CD4-positive, alpha-beta T cell (primary cell): Measurements from ENCODE around the gene UCHL5. TPM values are rescaled to one million over a fixed set of nuclear protein-coding genes. Genes with fewer than 3 reads are reported as not detected.
A peak's percentile ranks its signal among the peaks of the same experiment; 100 is the strongest.

Experiments
- ATAC-seq: fragments of 200-7000 bp; cut with Tn5 transposase; one replicate; pipeline ENCODE4 v1.10.0; 2022; ENCODE audit warnings: mild to moderate bottlenecking; ENCODE audit not compliant: poor library complexity
- CTCF ChIA-PET: fragments of 350-600 bp; sonication (Branson Sonifier 250); formaldehyde crosslinking; loops from one replicate; lab custom pipeline; 2021; ENCODE audit warnings: antibody characterized with exemption, inconsistent platforms; lab: Charles Lee
- POLR2A ChIA-PET: fragments of 350-600 bp; sonication (Branson Sonifier 250); formaldehyde crosslinking; loops from one replicate; lab custom pipeline; 2021; ENCODE audit warnings: antibody characterized with exemption, inconsistent platforms; lab: Charles Lee
- DNase-seq, 14 experiments: peaks; one replicate each; pipeline ENCODE4 v3.0.0-alpha.2; 2013 to 2020; ENCODE audit warnings: mixed read lengths in 2 of 14
- H3K27ac ChIP-seq, 2 donors: one replicate each; pipeline versions ENCODE4 v1.5.1 to v1.7.0; 2013; ENCODE audit warnings: low read length in 2 of 2, low read depth in 1 of 2, mild to moderate bottlenecking in 1 of 2
- H3K27me3 ChIP-seq, 2 experiments: 1 replicate in 1 of 2; 2 replicates in 1 of 2; pipeline versions ENCODE4 v1.6.1 to v1.7.0; 2013; ENCODE audit warnings: low read length in 2 of 2, control low read depth in 1 of 2, mild to moderate bottlenecking in 1 of 2, moderate library complexity in 1 of 2; ENCODE audit not compliant: insufficient read depth in 2 of 2, control insufficient read depth in 1 of 2
- H3K36me3 ChIP-seq: one replicate; pipeline ENCODE4 v1.6.1; 2013; ENCODE audit warnings: low read length, control low read depth; ENCODE audit not compliant: insufficient read depth
- H3K4me1 ChIP-seq: one replicate; pipeline ENCODE4 v1.6.1; 2013; ENCODE audit warnings: low read length, control low read depth; ENCODE audit not compliant: insufficient read depth
- H3K4me3 ChIP-seq: one replicate; pipeline ENCODE4 v1.5.1; 2013; ENCODE audit warnings: mild to moderate bottlenecking, low read length, moderate library complexity
- H3K9me3 ChIP-seq, 2 experiments: 1 replicate in 1 of 2; 2 replicates in 1 of 2; pipeline versions ENCODE4 v1.6.1 to v1.7.0; 2013; ENCODE audit warnings: low read length in 2 of 2, mild to moderate bottlenecking in 2 of 2, control low read depth in 1 of 2, moderate library complexity in 1 of 2; ENCODE audit not compliant: control insufficient read depth in 1 of 2, insufficient read depth in 1 of 2
- H3K27ac Mint-ChIP-seq: one replicate; pipeline ENCODE4 v1.8.0; 2020; ENCODE audit warnings: mixed read lengths
- H3K27me3 Mint-ChIP-seq: one replicate; pipeline ENCODE4 v1.8.0; 2021; ENCODE audit warnings: mixed read lengths
- H3K36me3 Mint-ChIP-seq: one replicate; pipeline ENCODE4 v1.8.0; 2021; ENCODE audit warnings: low read depth, mixed read lengths
- H3K4me1 Mint-ChIP-seq: one replicate; pipeline ENCODE4 v1.8.0; 2021; ENCODE audit warnings: low read depth, mixed read lengths
- H3K4me3 Mint-ChIP-seq: one replicate; pipeline ENCODE4 v1.8.0; 2020; ENCODE audit warnings: mild to moderate bottlenecking, mixed read lengths
- H3K9me3 Mint-ChIP-seq: one replicate; pipeline ENCODE4 v1.8.0; 2020; ENCODE audit warnings: mixed read lengths
- CTCF ChIP-seq: fragments of 200-600 bp; IDR thresholded peaks from one replicate; pipeline ENCODE4 v1.8.0; 2022; ENCODE audit warnings: antibody characterized with exemption, mild to moderate bottlenecking
- intact Hi-C, 2 experiments: fragments of 100-400 bp; cut with DNase I in 1 of 2; cut with micrococcal nuclease in 1 of 2; formaldehyde crosslinking; loops; one replicate each; pipeline versions ENCODE4 v1.15.1 to v1.9.0; 2023 to 2025; cut with DNase I, micrococcal nuclease
- total RNA-seq, 174 experiments: library from RNA in 2 of 174; stranded (reverse) in 2 of 174; gene quantifications; one replicate each; pipeline ENCODE4 v1.2.3 and lab custom pipeline; 2021 to 2026

The UCHL5 gene
- total RNA-seq, 2 experiments from 2014 or later = 16.4 to 19.2 TPM

- Histone ChIP-seq H3K9me3 (peaks cover 0 to 3% of the 10 kb centered on the region in 2 experiments), H3K4me1 (no peaks in the 10 kb centered on the region), H3K27me3 (no peaks in the 10 kb centered on the region), H3K36me3 (peaks cover 18% of the 10 kb centered on the region), H3K27ac (no peak overlapping the region), H3K4me3 (no peak overlapping the region)
- H3K27me3 Mint-ChIP-seq = no peaks in the 10 kb centered on the region
- no peak overlapping the region for H3K4me3 Mint-ChIP-seq
- POLR2A ChIA-PET = interaction anchor here (1.1 kb wide), 1 partner anchor 16 kb away, joined by 5 read pairs; the partner anchor contains the start of genes RO60 and UCHL5
- H3K9me3 Mint-ChIP-seq = no peaks in the 10 kb centered on the region
- intact Hi-C loops = no loop called here
- peak overlapping the region; percentile 19 for H3K27ac Mint-ChIP-seq
- CTCF ChIA-PET = no interaction called here
- ATAC-seq (no peak), DNase-seq (no peak)
- peaks cover 37% of the 10 kb centered on the region for H3K4me1 Mint-ChIP-seq
- H3K36me3 Mint-ChIP-seq = peaks cover 72% of the 10 kb centered on the region
- no peak for TF ChIP-seq CTCF
These were observed 16.1 kb downstream of the UCHL5 start for GRCh38 chr1:193042766-193043691.

GRCh38 chr1:193040011-193040410 lies 19.1 kb downstream of the UCHL5 start:
- intact Hi-C loops = no loop called here
- no peaks in the 10 kb centered on the region for H3K4me1 ChIP-seq
- H3K9me3 ChIP-seq = peaks cover 0 to 4% of the 10 kb centered on the region in 2 experiments
- peaks cover 56% of the 10 kb centered on the region for H3K36me3 Mint-ChIP-seq
- H3K27me3 ChIP-seq = no peaks in the 10 kb centered on the region
- H3K4me1 Mint-ChIP-seq = peaks cover 59% of the 10 kb centered on the region
- H3K27ac Mint-ChIP-seq = peak overlapping the region; percentile 19
- peaks cover 7% of the 10 kb centered on the region for H3K36me3 ChIP-seq
- DNase-seq (no peak), ATAC-seq (no peak)
- CTCF ChIA-PET = no interaction called here
- H3K4me3 ChIP-seq = no peak overlapping the region
- no peaks in the 10 kb centered on the region for H3K27me3 Mint-ChIP-seq
- H3K9me3 Mint-ChIP-seq = no peaks in the 10 kb centered on the region
- TF ChIP-seq CTCF = no peak
- no peak overlapping the region for H3K27ac ChIP-seq
- no peak overlapping the region for H3K4me3 Mint-ChIP-seq
- POLR2A ChIA-PET = no interaction called here

- ChIA-PET CTCF (no interaction called here), POLR2A (no interaction called here)
These were observed 22.7 kb downstream of the UCHL5 start for GRCh38 chr1:193036337-193037047.

More at GRCh38 chr1:193036337-193037047, 22.7 kb downstream of the UCHL5 start:
- H3K4me1 ChIP-seq = no peaks in the 10 kb centered on the region
- Mint-ChIP-seq H3K4me3 (no peak overlapping the region), H3K9me3 (no peaks in the 10 kb centered on the region), H3K27ac (no peak overlapping the region), H3K36me3 (peaks cover 45% of the 10 kb centered on the region), H3K4me1 (peaks cover 67% of the 10 kb centered on the region), H3K27me3 (no peaks in the 10 kb centered on the region)
- no peaks in the 10 kb centered on the region for H3K27me3 ChIP-seq
- no peak for TF ChIP-seq CTCF
- no peaks in the 10 kb centered on the region for H3K36me3 ChIP-seq
- no peak overlapping the region for H3K27ac ChIP-seq
- no peak overlapping the region for H3K4me3 ChIP-seq
- peaks cover 0 to 4% of the 10 kb centered on the region in 2 experiments for H3K9me3 ChIP-seq
- DNase-seq = no peak
- intact Hi-C loops = no loop called here
- ATAC-seq = no peak
